ENCODE measurements around the gene NARS2.

- TF ChIP-seq EZH2 (IDR thresholded peaks at IDR 0.05; ENCODE audit: borderline replicate concordance, low read length) = no peak
- TF ChIP-seq, protein P1, sequence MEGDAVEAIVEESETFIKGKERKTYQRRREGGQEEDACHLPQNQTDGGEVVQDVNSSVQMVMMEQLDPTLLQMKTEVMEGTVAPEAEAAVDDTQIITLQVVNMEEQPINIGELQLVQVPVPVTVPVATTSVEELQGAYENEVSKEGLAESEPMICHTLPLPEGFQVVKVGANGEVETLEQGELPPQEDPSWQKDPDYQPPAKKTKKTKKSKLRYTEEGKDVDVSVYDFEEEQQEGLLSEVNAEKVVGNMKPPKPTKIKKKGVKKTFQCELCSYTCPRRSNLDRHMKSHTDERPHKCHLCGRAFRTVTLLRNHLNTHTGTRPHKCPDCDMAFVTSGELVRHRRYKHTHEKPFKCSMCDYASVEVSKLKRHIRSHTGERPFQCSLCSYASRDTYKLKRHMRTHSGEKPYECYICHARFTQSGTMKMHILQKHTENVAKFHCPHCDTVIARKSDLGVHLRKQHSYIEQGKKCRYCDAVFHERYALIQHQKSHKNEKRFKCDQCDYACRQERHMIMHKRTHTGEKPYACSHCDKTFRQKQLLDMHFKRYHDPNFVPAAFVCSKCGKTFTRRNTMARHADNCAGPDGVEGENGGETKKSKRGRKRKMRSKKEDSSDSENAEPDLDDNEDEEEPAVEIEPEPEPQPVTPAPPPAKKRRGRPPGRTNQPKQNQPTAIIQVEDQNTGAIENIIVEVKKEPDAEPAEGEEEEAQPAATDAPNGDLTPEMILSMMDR (conservative IDR thresholded peaks at IDR 0.05 in 1 of 2, IDR thresholded peaks at IDR 0.05 in 1 of 2; ENCODE audit: extremely low read depth in 1 of 2, insufficient read depth in 1 of 2, low read depth in 1 of 2, low read length in 2 of 2) = no peak
Measured at GRCh38 chr11:78542007-78542406, 32.7 kb downstream of the NARS2 start.

Data from mammary epithelial cell (primary cell).